ENCODE results near the gene BICC1. TPM values are rescaled to one million over a fixed set of nuclear protein-coding genes. Genes with fewer than 3 reads are reported as not detected.

BICC1 gene
- total and polyA plus RNA-seq, 2 experiments from 2014 or later: 6.4 to 13.2 TPM

DNA sequence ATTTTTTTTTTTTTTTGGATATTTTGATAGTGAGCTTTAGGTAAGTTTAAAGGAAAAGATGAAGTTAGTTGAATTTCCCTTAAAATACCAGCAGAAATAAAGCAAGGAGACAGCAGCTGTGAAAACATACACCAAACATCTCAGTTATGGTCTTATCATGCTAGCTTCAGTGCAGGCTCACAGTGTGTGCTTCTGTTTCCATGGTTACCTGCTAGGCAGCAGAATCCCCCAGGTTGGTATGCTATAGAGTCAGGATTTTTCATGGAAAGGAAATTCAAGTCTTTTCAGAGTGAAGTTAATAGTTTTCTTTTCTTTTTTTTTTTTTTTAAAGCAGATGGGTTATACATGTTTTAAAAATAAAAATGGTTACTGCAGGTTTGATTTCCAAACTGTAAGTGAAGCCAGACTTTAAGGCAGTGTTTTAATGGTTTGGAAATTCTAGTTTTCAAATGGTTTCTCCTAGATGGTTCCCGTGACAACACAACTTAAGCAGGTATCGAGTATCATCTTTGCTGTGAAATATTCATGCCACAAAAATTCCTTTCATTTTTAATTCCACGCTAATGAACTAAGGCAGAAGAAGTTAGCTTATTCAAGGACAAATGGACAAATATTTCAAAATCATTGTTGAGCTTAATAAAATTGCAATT is 230.9 kb downstream of the BICC1 start:
- peaks cover 5% of the 10 kb centered on the region for H3K4me1 ChIP-seq (ENCODE audit: low read depth)
- TF ChIP-seq, protein P1, sequence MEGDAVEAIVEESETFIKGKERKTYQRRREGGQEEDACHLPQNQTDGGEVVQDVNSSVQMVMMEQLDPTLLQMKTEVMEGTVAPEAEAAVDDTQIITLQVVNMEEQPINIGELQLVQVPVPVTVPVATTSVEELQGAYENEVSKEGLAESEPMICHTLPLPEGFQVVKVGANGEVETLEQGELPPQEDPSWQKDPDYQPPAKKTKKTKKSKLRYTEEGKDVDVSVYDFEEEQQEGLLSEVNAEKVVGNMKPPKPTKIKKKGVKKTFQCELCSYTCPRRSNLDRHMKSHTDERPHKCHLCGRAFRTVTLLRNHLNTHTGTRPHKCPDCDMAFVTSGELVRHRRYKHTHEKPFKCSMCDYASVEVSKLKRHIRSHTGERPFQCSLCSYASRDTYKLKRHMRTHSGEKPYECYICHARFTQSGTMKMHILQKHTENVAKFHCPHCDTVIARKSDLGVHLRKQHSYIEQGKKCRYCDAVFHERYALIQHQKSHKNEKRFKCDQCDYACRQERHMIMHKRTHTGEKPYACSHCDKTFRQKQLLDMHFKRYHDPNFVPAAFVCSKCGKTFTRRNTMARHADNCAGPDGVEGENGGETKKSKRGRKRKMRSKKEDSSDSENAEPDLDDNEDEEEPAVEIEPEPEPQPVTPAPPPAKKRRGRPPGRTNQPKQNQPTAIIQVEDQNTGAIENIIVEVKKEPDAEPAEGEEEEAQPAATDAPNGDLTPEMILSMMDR (IDR thresholded peaks at IDR 0.05; ENCODE audit: low read depth, low read length): no peak
- no peaks in the 10 kb centered on the region for H3K9me3 ChIP-seq (ENCODE audit: low read depth)
- H3K27me3 ChIP-seq: no peaks in the 10 kb centered on the region
- H3K4me3 ChIP-seq: no peak overlapping the region
- no peaks in the 10 kb centered on the region for H3K36me3 ChIP-seq
- H3K27ac ChIP-seq: no peak overlapping the region
- peak; percentile 46 to 74 for DNase-seq (ENCODE audit: low read depth in 1 of 2, low spot score in 1 of 2)

DNA sequence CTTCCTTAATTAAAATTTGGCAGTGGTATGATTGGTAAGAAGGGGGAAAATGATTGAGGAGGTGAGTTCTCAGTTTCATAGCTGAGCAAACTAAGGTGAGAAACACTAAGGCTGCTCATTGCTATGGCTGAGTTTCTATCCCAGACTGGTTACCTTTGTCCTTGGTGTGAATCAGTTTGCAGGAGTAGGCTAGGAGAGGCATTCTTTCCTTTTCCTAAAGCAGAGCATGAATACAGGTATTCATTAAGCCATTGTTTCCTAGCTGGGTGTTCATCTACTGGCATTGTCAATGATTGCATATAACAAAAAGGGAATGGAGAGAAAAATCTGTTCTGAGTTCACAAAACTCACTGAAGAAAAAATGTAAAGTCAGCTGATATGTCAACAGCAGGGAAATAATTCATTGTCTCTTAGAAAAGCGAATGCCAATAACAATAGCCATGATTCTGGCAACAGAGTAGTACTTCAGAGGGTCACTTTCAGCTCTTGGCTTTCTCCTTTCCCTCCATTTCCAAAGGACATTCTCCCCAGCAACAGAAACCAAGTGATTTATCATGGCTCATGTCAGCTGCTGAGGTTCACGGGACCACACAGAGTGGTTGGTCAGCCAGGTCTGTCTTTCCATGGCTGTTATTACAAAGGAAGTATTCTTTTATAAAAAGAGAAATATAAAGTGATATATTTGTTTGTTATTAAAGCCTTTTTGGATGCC is 234.0 kb downstream of the BICC1 start:
- Histone ChIP-seq H3K4me3 (no peak overlapping the region), H3K9me3 (ENCODE audit: low read depth) (no peaks in the 10 kb centered on the region), H3K4me1 (ENCODE audit: low read depth) (peaks cover 5% of the 10 kb centered on the region), H3K27ac (no peak overlapping the region), H3K36me3 (no peaks in the 10 kb centered on the region), H3K27me3 (no peaks in the 10 kb centered on the region)
- TF ChIP-seq, protein P1 (IDR thresholded peaks at IDR 0.05; ENCODE audit: low read depth, low read length): no peak
- peak in 1 of 2 donors; percentile 19 for DNase-seq (ENCODE audit: low read depth in 1 of 2, low spot score in 1 of 2)

DNA sequence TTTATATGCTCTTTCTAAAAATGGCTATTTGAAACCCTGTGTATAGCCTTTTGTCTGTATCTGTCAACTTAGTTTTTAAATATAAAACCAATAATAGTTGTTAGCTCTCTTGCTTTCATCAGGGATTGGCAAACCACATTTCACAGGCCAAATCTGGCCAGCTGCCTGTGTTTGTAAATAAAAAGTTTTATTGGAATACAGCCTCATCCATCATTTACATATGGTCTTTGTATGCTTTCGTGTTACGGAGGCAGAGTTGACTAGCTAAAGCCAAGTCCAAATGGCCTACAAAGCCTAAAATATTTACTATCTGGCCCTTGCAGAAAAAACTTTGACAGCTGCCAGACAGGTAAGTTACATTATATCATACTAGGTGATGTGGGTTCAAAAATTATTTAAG is 235.0 kb downstream of the BICC1 start:
- no peak for DNase-seq (ENCODE audit: low read depth in 1 of 2, low spot score in 1 of 2)
- Histone ChIP-seq H3K9me3 (ENCODE audit: low read depth) (no peaks in the 10 kb centered on the region), H3K36me3 (no peaks in the 10 kb centered on the region), H3K27ac (no peak overlapping the region), H3K4me1 (ENCODE audit: low read depth) (peaks cover 5% of the 10 kb centered on the region), H3K27me3 (no peaks in the 10 kb centered on the region), H3K4me3 (no peak overlapping the region)
- TF ChIP-seq, protein P1 (IDR thresholded peaks at IDR 0.05; ENCODE audit: low read depth, low read length): no peak

DNA sequence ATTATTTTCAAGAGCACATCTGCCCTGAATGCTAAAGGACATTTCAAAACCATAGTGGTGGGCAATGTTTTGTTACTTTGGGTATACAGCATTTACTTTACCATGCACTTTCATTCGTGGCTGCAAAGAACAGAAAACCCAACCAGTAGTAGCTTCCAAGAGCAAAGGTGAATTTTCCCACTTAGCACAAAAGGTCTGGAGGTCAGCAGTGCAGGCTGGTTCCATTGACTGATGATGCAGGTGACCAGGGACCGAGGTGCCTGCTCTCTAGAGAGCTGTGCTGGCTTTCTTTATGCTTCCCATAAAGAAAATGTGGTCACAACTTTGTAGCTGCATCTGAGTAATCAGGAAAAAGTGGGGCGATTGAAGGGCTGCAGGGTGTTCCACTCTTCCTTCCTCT is 240.0 kb downstream of the BICC1 start:
- no peaks in the 10 kb centered on the region for H3K9me3 ChIP-seq (ENCODE audit: low read depth)
- peaks cover 5% of the 10 kb centered on the region for H3K4me1 ChIP-seq (ENCODE audit: low read depth)
- H3K27ac ChIP-seq: no peak overlapping the region
- TF ChIP-seq, protein P1 (IDR thresholded peaks at IDR 0.05; ENCODE audit: low read depth, low read length): no peak
- H3K36me3 ChIP-seq: no peaks in the 10 kb centered on the region
- H3K4me3 ChIP-seq: no peak overlapping the region
- H3K27me3 ChIP-seq: no peaks in the 10 kb centered on the region
- DNase-seq (ENCODE audit: low read depth in 1 of 2, low spot score in 1 of 2): no peak

DNA sequence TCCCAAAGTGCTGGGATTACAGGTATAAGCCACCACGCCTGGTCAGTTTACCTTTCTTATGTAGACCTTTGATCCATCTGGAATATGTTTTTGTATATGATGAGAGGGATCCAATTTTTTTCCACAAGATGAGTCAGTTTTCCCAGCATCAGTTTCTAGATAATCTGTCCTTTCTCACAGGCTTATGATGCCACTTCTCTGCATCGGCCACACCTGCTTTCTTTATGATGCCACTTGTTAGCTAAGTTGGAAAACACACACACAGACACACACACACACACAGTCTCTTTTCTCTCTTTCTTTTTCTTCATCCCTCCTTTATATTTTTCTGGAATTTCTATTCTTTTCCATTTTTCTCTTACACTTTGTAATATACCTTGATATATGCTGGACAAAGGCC is 240.8 kb downstream of the BICC1 start:
- Histone ChIP-seq H3K4me1 (ENCODE audit: low read depth) (peaks cover 13% of the 10 kb centered on the region), H3K4me3 (no peak overlapping the region), H3K36me3 (no peaks in the 10 kb centered on the region), H3K9me3 (ENCODE audit: low read depth) (no peaks in the 10 kb centered on the region), H3K27me3 (no peaks in the 10 kb centered on the region), H3K27ac (no peak overlapping the region)
- TF ChIP-seq, protein P1 (IDR thresholded peaks at IDR 0.05; ENCODE audit: low read depth, low read length): no peak
- no peak for DNase-seq (ENCODE audit: low read depth in 1 of 2, low spot score in 1 of 2)
